ENCODE results near the gene OR4C3.
"Not testable (repeated sequence)": the region's sequence is repeated elsewhere in the genome, so short reads cannot be mapped to it uniquely, and the experiment has no call there.

Gene OR4C3

GRCh38 chr11:48324620-48325019 lies at the start of gene OR4C3:
Gene OR4C3 (plus strand): TSS chr11:48324920. CDS start chr11:48325022, 102 bp downstream.
- TF ChIP-seq CTCF (IDR thresholded peaks at IDR 0.05), result not testable (repeated sequence)

- TF ChIP-seq CTCF (IDR thresholded peaks at IDR 0.05), result no peak
Observed at GRCh38 chr11:48305923-48306322, 18.8 kb upstream of the OR4C3 start, which contains the start of gene OR4S1. Gene OR4S1 (plus strand): TSS chr11:48306223. CDS start chr11:48306223, 0 bp downstream.

- TF ChIP-seq CTCF (IDR thresholded peaks at IDR 0.05), result peak; percentile 91
Observed at GRCh38 chr11:48307760-48308386, 16.8 kb upstream of the OR4C3 start.

GRCh38 chr11:48341466-48341865 lies 16.7 kb downstream of the OR4C3 start:
- TF ChIP-seq CTCF (IDR thresholded peaks at IDR 0.05), result no peak

GRCh38 chr11:48354013-48354412 lies 29.3 kb downstream of the OR4C3 start:
- TF ChIP-seq CTCF (IDR thresholded peaks at IDR 0.05), result no peak

GRCh38 chr11:48354677-48355076 lies 30.0 kb downstream of the OR4C3 start:
- TF ChIP-seq CTCF (IDR thresholded peaks at IDR 0.05), result no peak

- TF ChIP-seq CTCF (IDR thresholded peaks at IDR 0.05), result no peak
Observed at GRCh38 chr11:48366365-48366764, 41.6 kb downstream of the OR4C3 start, which contains the start of gene OR4C5. Gene OR4C5 (minus strand): TSS chr11:48366465. CDS start chr11:48366465, 0 bp downstream.
